ENCODE data around the gene ATAD5.
A peak's percentile ranks its signal among the peaks of the same experiment; 100 is the strongest.
"Not testable (repeated sequence)": the region's sequence is repeated elsewhere in the genome, so short reads cannot be mapped to it uniquely, and the experiment has no call there.

ATAD5 gene, protein sequence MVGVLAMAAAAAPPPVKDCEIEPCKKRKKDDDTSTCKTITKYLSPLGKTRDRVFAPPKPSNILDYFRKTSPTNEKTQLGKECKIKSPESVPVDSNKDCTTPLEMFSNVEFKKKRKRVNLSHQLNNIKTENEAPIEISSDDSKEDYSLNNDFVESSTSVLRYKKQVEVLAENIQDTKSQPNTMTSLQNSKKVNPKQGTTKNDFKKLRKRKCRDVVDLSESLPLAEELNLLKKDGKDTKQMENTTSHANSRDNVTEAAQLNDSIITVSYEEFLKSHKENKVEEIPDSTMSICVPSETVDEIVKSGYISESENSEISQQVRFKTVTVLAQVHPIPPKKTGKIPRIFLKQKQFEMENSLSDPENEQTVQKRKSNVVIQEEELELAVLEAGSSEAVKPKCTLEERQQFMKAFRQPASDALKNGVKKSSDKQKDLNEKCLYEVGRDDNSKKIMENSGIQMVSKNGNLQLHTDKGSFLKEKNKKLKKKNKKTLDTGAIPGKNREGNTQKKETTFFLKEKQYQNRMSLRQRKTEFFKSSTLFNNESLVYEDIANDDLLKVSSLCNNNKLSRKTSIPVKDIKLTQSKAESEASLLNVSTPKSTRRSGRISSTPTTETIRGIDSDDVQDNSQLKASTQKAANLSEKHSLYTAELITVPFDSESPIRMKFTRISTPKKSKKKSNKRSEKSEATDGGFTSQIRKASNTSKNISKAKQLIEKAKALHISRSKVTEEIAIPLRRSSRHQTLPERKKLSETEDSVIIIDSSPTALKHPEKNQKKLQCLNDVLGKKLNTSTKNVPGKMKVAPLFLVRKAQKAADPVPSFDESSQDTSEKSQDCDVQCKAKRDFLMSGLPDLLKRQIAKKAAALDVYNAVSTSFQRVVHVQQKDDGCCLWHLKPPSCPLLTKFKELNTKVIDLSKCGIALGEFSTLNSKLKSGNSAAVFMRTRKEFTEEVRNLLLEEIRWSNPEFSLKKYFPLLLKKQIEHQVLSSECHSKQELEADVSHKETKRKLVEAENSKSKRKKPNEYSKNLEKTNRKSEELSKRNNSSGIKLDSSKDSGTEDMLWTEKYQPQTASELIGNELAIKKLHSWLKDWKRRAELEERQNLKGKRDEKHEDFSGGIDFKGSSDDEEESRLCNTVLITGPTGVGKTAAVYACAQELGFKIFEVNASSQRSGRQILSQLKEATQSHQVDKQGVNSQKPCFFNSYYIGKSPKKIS (N-terminal part only)

DNA sequence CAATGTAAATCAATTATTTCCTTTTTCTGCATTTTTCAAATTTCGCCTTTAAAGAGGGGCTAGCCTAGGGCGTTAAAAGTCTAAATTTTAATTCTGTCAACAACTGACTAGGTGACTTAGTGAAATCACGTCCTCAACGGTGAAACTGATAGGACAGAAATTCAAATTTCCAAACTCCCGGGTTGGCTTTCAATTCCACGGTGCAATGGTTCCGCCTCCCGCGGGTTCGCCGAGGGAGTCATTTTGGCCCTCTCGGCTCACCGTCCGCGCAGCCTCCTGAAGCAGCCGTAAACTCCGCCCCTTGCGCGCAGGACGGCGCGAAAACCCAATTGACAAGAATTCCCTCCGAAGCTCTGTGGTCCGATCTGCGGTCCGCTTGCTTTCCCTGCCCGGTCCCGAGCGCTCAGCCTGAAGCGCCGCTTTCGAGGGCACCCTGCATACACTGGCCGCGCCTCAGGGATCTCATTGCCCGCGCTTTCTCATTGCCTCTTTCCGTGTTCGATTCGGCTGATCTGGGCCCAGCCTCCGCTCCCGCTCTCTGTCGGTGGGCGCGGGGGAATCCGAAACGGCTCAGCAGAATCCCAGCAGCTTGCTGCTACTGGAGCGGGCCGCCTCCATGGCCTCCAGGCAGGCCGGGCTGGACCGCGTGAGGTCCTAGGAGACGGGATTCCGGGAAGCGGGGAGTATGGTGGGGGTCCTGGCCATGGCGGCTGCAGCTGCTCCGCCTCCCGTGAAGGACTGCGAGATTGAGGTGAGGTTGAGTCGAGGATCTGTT lies at the start of gene ATAD5:
ATAD5 (plus strand) TSS at position 304 of the 775 bp plus-strand sequence; CDS start at position 686, 382 bp downstream.
- peak; percentile 78 to 87 (median 81) for DNase-seq (ENCODE audit: low read depth in 3 of 3)

DNA sequence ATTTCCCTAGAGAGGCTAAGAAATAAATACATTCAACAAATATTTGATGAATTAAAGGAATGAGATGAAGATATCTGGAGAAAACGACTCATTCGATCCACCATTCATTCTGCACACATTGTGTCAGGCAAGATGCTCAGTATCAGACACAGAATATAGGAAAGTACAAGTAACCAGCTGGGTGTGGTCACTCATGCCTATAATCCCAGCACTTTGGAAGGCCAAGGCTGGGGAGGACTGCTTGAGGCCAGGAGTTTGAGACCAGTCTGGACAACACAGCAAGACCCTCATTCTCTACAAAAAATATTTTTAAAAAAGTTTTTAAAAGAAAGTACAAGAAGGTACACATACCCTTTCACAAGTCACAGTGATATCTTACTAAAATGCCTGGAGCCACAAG lies 49.6 kb upstream of the ATAD5 start:
- no peak for DNase-seq (ENCODE audit: low read depth in 3 of 3)

DNA sequence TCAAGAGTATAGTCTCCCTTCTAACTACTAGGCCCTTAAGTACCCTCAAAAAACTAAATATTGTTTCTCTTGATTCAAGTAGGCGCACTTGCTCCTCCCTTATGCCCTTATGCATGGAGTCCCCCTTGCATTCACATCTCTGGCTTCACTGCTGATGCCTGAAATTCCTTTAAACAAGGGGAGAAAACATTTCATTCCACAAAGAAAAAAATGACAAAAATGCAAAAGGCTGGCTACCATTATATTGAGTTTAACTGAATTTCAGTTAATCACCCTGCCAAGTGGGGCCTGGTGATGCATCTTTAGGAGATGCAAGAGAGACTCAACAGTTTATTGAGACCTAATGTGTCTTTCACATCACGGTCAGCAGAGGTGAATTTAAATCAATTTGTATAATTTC lies 42.8 kb upstream of the ATAD5 start:
- no peak for DNase-seq (ENCODE audit: low read depth in 3 of 3)

DNA sequence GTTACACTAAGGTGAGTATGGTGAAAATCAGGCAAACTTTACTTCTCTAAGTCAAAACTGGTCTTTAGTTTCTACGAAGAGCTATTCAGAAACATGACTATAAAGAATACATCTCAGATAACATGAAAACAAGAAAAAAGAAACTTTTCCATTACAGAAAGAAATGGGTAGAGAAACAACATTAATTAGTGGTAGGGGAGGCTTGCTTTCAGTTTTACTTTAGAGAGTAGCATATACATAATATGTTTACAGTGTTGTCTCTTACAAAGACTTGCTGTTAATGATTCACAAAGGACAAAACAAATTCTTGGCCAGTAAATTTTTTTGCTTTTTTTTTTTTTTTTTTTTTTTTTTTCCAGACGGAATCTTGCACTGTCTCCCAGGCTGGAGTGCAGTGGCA lies 41.5 kb upstream of the ATAD5 start:
- DNase-seq (ENCODE audit: low read depth in 3 of 3) = no peak

DNA sequence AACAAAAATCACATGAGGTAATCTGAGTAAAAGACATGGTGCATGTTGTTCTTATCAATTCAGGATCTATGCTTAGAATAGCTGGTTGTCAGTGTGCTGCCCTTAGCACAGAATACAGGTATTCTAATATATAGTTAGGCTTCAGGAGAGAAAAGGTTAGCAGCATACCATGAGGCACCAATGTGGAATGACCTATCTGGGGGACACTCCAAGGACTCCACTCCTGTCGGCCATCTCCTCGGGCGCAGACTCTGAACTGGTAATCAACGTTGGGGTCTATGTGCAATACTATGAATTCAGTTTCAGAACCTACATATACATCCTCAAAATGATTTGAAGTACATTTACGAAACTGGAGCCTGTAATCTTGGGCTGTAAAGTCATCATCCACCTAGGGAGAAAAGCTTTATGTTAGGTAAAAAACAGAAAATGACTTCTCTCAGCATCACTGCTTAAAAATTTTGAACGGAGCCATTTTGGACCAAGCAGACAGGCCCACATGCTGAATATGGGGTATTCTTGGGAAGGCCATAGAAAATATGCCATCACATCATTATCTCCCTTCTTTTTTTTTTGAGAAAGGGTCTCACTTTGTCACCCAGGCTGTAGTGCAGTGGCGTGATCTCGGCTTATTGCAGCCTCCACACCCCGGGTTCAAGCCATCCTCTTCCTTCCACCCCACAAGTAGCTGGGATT lies 38.3 kb upstream of the ATAD5 start:
- DNase-seq (ENCODE audit: low read depth in 3 of 3) = no peak

DNA sequence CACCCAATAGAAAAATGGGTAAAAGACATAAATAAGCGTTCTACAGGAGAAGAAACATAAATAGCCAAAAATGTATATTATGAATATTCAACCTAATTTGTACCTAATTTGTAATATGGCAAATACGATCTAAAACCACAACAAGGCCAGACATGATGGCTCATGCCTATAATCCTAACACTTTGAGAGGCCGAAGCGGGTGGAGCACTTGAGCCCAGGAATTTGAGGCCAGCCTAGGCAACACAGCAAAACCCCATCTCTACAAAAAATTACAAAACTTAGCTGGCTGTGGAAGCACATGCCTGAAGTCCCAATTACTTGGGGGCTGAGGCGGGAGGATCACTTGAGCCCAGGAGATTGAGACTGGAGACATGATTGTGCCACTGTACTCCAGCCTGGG lies 37.4 kb upstream of the ATAD5 start:
- DNase-seq (ENCODE audit: low read depth in 3 of 3) = no peak

DNA sequence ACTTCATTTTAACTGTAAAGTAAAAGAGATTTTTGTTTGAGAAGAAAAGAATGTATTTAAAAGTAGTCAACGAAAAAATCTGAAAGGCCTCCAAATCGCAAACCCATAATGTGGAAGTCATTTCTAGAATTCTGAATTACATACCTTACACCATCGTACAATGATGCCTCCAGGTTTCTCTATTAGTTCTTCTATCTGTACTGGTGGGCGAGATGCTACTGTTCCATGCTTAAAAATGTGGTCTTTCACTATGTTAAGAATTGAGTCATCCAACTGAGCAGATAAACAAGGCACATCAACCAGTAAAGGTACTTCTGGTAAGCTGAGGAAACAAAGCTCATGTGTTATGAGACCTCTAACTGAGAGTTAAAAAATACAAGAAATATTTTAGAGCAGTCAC lies 35.8 kb upstream of the ATAD5 start:
- no peak for DNase-seq (ENCODE audit: low read depth in 3 of 3)

DNA sequence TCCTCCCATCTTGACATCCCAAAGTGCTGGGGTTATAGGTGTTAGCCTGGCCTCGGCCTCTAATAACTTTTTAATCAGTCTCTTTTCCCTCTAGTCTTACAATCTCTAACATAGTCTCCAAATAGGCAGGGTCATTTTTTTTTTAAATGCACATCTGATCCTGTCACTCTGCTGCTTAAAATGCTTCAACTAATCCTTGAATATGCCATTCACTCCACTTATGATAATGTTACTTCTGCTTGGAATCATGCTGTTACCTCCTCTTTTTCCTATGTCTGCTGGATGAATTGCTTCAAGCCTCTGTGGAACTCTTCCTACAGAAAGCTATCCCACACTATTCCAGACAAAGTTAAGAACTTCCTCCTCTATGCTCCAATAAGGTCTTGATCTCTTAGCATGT lies 30.1 kb upstream of the ATAD5 start:
- no peak for DNase-seq (ENCODE audit: low read depth in 3 of 3)

DNA sequence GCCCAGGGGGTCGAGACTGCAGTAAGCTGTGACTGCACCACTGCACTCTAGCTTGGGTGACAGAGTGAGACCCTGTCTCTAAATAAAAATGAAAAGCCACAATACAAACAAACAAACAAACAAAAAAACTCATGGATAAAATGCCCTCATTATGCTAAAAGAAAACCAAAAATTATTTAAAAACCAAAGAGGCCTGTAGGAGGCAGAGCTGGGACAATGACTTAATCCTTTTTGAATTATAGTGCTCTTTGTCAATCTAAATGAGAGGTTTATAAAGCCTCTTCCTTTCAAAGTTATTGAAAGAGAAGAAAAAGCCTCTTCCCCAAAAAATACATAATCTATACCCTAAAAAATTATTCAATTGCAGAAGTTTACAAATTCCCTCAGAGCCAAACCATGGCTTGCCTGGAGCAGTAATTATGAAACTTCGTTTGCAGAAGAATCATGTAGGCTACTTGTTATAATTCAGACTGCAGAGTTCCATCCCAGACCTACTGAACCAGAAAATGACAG lies 25.8 kb upstream of the ATAD5 start:
- no peak for DNase-seq (ENCODE audit: low read depth in 3 of 3)

DNA sequence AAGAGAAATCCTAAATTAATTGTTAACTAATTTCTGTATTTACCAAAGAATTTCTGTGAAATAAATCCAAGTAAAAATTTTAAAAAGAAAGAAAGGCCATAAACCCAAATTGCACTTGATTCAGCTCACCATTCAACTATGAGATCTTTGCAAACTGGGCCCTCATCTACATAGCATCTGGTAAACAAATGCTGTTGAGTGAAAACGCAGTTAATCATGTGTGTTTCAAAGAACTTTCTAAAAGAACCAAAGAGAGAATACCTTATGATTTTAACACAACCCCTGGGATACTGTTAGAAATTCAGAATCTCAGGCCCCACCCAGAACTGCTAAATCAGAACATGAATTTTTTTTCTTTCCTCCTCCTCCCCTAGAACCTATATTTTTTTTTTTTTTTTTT lies 23.9 kb upstream of the ATAD5 start:
- DNase-seq (ENCODE audit: low read depth in 3 of 3) = no peak

DNA sequence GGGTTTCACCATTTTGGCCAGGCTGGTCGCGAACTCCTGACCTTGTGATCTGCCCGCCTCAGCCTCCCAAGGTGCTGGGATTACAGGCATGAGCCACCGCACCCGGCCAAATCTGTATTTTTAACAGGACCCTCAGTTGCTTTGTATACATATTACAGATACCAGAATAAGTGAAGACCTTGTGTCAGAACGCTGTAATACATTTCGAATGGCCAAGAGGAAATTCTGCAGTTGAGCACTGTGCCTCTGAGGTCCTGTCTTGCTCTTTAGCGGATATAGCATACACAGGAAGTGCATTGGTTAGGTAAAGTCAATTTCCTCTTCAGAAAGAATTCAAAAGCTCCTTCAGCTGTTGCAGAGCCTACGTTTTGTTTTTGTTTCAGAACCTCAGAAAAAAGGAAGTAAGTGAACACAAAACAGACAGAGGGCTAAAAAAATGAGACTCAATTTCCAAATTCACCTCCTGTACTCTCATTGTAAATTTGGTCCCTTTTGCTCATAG lies 22.9 kb upstream of the ATAD5 start:
- no peak for DNase-seq (ENCODE audit: low read depth in 3 of 3)

DNA sequence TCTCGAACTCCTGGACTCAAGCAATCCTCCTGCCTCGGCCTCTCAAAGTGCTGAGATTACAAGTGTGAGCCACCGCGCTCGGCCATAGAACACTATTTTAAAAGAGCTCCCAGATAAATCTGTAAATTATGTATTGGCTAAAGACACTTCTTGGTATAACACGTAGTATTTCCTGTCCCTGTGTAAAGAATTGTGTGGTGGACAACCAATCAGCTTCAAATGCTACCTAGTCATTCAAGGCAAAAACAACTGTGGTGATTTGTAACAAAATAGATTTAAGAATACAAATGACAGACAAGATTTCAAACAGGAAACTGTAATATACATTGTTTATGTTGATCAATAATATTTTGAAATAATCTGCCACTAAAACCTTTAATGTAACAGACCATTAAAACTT lies 21.9 kb upstream of the ATAD5 start:
- no peak for DNase-seq (ENCODE audit: low read depth in 3 of 3)

DNA sequence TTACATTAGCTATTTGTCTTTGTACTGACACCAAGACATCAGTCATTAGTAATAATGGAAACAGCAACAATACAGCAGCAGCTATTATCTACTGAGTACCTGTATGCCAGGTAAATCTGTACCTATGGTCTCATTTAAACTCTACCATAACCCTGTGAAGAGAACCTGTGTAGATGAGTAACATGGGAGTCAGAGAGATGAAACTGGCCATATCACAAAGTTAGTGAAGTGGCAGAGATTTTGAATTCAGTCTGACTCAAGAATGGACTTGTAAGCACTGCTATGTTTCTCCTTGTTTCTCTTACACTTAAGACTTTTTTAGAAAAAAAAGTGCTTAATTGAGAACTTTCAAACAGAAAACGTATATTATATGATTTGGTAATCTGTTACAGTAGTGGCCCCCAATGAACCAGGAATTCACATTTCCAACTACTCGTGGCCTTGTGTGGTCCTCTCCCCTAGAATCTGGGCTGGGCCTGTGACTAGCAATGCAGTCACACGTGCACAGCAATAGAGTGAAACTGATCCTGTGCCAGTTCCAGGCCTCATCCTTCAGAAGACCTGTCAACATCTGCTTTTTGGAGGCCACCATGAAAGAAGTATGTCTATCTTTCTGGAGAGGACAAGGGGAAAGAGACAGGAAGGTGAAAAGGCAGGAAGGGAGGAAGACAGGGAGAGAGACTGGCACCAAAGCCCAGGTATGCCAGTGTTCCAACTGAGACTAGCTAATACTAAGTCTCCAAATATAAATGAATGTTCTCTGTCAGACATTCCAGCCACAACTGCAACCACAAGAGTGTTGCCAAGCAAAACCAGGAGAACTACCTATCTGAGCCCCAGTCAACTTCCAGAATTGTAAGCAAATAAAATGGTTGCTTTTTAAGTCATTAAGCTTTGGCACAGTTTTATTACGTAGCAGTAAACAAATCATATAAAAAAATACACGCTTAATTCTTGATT lies 19.3 kb upstream of the ATAD5 start:
- DNase-seq (ENCODE audit: low read depth in 3 of 3) = no peak

DNA sequence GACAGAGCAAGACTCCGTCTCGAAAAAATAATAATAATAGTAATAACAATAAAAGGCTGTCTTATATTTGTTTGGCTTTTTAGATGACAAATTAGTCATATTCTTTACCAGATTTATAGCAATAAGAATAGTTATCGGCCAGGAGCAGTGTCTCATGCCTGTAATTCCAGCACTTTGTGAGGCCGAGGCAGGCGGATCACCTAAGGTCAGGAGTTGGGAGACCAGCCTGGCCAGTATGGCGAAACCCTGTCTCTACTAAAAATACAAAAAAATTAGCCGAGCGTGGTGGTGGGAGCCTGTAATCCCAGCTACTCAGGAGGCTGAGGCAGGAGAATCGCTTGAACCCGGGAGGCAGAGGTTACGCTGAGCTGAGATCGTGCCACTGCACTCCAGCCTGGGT lies 17.5 kb upstream of the ATAD5 start:
- DNase-seq (ENCODE audit: low read depth in 3 of 3) = not testable (repeated sequence)

DNA sequence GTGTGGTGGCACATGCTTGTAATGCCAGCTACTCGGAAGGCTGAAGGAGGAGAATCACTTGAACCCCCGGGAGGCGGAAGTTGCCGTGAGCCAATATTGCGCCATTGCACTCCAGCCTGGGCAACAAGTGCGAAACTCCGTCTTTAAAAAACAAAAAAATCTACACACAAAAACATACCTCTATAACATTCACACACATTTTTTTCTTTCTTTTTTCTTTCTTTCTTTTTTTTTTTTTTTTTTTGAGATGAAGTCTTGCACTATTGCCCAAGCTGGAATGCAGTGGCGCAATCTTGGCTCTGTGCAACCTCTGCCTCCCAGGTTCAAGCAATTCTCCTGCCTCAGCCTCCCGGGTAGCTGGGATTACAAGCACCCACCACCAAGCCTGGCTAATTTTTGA lies 16.9 kb upstream of the ATAD5 start:
- DNase-seq (ENCODE audit: low read depth in 3 of 3) = not testable (repeated sequence)

DNA sequence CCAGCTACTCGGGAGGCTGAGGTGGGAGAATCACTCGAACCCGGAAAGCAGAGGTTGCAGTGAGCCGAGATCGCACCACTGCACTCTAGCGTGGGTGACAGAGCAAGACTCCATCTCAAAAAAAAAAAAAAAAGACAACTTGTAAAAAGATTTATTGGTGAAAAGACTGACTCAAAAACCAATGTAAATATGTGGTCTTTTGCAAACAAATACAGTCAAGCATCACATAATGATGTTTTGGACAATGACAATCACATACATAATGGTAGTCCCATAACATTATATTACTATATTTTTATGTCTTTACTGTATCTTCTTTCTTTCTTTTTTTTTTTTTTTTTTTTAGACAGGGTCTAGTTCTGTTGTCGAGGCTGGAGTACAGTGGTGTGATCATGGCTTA lies 15.6 kb upstream of the ATAD5 start:
- no peak for DNase-seq (ENCODE audit: low read depth in 3 of 3)

DNA sequence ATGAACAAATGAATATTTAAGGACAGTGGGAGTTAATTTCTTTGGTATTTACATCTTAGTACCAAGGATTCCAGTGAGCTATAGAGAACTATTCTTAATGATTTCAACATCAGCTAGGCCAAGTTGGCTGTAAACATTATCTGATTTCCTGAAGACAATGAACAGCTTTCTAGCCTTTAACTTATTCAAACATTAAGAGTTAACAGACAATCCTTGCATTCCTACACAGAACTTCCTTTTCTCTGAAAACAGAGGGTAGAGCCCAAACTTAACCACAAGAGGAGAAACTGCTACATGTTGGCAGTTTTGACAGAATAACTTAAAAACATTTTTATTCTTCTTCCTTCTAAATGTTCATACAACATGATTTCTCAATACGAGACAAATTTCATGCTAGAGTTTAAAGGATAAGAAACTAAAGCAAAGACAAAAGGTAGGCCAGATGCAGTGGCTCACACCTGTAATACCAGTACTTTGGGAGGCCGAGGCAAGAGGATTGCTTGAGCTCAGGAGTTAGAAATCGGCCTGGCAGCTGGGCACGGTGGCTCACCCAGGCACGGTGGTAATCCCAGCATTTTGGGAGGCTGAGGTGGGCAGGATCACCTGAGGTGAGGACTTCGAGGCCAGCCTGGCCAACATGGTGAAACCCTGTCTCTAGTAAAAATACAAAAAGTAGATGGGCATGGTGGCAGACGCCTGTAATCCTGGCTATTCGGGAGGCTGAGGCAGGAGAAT lies 11.6 kb upstream of the ATAD5 start:
- no peak for DNase-seq (ENCODE audit: low read depth in 3 of 3)

DNA sequence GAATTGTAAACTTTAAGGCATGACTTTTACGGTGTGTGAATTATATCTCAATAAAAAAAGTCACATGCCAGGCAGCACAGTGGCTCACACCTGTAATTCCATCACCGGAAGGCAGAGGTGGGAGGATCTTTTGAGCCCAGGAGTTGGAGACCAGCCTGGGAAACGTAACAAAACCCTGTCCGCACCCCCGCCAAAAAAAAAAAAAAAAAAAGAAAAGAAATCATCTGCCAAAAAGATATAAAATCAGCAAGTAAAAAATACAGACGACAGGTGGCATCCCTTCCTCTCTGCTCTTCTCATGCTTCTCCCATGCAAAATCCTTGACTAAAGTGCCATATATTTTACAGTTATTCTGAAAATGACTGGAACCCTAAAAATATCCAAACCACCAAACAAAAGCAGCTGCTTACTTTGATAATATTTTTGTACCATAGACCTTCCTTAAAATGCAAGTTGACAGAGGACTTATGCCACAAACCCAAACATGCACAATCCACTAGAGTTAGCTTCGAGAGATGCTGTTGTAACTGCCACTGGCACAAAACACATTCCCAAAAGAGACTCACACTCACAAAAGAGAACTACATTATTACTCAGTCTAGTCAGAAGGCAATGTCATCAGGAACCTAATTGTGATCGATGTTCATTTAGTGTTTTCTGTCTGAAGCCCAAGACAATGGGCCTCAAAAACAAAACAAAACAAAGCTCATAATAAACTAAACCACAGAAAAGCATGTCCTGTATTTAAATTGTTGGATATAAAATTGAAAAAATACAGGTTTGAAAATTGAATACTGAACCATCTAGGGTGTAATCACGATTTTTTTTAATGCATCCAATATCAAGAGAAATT lies 9.7 kb upstream of the ATAD5 start:
- no peak for DNase-seq (ENCODE audit: low read depth in 3 of 3)
